22Rv1 (cell line): Measurements from ENCODE around the gene CDHR5.

Source experiments
- CTCF ChIP-seq: fragments of 450-650 bp; IDR thresholded peaks from 2 replicates; pipeline ENCODE4 v1.5.1; 2017; ENCODE audit warnings: mild to moderate bottlenecking
- ZFX ChIP-seq: fragments of 450-650 bp; IDR thresholded peaks from 2 replicates; pipeline ENCODE4 v1.6.1; 2017; ENCODE audit warnings: antibody characterized with exemption, borderline replicate concordance

- TF ChIP-seq CTCF (no peak), ZFX (no peak)
These were observed 997 bp upstream of the CDHR5 start for GRCh38 chr11:625636-626268.
